Stimulated activated CD4-positive, alpha-beta T cell treated with anti-CD3 and anti-CD28 coated beads, Interleukin-4, amount 100 ng/mL, for 1 hour (primary cell): ENCODE results near the gene SLC26A11.
A peak's percentile ranks its signal among the peaks of the same experiment; 100 is the strongest.

Experiments used
- DNase-seq: peaks from one replicate; pipeline ENCODE4 v3.0.0-alpha.2; 2020

The SLC26A11 gene

DNA sequence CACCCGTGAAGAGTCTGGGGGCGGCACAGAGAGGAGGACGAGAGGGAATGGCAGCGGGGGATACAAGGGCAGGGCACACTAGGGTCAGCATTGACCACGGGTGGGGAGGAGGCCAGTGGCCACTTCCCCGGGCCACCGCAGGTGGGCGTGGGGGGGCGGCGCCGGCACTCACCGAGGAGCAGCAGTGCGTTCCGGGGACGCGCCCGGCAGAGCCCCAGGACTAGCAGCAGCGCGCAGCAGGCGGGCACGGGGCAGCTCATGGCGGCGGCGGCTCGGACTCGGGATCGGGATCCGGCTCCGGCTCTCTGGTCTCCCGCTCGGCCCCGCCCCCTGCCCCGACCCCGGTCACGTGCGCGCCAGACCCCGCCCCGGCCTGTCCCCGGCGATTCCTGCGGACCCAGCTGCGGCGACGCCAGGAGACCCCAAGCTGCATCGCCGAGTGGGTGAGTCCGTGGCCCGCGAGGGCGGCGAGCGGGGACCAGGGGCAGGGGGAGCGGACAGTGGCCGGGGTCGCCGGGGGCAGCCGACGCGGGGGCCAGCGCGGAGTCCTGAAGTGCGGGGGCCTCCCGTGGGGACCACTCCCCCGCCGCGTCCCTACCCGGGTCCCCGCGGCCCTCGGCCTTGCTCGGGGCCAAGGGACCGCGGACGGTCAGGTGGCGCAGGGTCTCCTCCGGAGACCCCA, at the start of gene SLC26A11, which contains the start of gene SGSH:
Gene SLC26A11 (plus strand): TSS at position 374 of the 682 bp plus-strand sequence. CDS start 1,134 bp downstream, outside the sequence.
Gene SGSH (minus strand): TSS at position 280 of the 682 bp plus-strand sequence. CDS start 20 bp downstream, at position 260.
- peak; percentile 67 for DNase-seq

DNA sequence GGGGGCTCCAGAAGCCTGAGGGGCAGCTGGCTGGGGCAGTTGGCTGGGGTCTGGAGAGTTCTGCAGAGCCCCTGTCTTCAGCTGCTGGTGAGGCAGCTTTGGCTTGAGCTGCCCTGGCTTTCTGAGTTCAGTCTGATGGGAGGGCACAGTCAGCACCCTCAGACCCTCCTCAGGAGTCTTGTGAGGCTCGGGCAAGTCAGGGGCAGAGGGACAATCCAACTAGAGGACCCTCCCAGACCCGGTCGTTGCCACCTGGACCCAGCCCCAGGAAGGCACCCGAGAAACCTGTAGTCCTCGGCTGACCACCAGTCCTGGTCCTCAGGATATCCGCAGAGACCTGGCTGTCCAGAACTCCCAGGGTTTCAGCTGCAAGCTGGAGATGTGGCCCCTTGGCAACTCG, 48.5 kb upstream of the SLC26A11 start:
- no peak for DNase-seq

DNA sequence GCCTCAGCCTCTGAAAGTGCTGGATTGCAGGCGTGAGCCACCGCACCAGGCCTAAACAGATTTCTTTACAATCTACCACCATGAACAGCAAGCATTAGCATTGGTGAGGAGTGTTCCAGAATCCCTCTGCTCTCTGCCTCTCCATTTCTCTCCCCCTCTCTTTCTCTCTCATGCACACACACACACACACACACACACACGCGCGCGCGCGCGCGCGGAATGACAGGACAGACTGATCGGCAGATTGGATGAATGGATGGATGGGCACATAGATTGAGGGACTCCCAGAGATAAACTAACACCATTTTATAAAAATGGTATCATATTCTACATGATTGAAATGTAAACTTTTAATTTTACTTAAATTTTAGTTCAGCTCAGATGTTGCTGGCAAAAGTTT, 47.1 kb upstream of the SLC26A11 start:
- DNase-seq, result no peak

DNA sequence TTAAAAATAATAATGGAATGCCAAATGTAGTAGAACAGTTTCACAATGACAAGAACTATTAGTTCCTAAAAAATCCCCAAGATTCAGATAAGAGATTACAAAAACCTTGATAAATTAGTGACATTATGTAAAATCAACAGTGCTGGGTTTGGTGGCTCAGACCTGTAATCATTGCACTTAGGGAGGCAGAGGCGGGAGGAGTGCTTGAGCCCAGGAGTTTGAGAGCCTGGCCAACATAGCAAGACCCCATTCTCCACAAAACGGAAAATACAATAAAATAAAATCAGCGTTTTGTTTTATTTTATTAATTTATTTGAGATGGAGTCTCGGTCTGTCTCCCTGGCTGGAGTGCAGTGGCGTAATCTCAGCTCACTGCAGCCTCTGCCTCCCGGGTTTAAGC, 46.3 kb upstream of the SLC26A11 start:
- DNase-seq, result no peak

DNA sequence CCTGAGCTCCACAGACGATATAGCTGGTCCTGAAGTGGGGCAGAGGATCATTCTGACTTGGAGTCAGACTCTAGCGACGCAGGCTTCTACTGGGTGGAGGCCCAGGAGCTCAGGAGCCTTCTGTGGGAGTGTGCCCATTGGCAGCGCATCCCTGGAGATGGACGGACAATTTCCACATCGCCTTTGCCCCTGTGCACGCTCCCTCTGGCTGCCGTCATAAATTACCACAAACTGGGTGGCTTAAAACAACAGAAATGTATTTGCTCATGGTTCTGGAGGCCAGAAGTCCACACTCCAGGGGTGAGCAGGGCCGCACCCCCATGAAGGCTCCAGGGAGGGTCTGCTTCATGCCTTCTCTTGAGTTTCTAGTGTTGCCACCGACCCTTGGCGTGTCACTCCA, 43.5 kb upstream of the SLC26A11 start:
- no peak for DNase-seq

DNA sequence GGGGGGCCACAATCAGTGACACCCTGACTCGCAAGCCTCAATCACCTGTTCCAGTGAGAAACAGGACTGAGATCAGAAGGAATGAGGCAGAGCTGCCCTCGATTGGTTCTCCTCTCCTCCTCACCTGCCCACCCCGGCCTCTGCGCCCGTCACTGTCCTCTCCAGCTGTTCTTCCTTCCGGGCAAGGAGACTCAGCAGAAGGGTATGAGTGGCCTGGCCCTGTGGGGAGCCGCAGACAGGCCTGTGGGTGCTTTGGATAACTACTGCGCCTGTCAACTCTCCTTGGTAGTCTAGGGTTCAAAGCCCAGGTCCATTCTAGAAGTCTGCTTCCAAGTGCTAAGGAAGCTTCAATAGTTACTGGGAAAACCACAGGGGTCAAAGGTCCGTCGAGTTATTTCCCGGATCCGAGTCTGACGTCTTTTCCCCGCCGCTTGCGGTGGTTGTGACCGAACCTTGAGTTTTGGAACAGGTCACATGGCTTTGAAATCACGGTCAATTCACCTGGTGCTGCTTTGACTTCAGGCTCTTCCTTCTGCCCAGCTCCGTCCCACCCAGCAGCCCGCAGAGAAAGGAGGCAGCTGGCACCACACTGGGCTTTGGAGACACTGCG, 42.1 kb upstream of the SLC26A11 start:
- no peak for DNase-seq

DNA sequence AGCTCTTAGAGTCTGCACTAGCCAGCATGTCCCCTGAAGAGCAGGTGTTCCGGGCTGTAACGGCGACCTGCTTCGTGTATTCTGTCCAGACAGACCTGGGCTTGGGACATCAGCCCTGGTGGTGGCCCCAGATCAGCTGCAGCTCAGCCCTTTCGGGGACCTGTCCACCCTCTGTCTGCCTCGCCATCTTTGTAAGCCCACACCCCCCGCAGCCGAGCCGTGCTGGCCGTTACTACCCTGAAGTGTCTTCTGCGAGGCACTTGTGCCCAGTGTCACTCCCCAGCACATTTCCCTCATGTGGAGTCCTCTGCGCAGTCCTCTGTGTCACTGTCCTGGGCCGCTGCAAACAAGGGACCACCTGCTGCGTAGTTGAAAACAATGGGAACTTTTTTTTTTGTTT, 40.0 kb upstream of the SLC26A11 start:
- DNase-seq, result no peak

DNA sequence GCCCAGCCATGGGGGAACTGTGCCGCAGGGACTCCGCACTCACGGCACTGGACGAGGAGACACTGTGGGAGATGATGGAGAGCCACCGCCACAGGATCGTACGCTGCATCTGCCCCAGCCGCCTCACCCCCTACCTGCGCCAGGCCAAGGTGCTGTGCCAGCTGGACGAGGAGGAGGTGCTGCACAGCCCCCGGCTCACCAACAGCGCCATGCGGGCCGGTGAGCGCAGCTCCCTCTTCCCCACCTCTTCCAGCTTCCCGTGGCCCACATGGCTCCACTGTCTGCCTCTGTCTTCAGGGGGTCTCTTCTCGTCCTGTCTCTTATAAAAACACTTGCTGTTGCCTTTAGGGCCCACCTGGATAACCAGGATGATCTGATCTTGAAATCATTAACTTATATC, 38.8 kb upstream of the SLC26A11 start:
- DNase-seq, result no peak

DNA sequence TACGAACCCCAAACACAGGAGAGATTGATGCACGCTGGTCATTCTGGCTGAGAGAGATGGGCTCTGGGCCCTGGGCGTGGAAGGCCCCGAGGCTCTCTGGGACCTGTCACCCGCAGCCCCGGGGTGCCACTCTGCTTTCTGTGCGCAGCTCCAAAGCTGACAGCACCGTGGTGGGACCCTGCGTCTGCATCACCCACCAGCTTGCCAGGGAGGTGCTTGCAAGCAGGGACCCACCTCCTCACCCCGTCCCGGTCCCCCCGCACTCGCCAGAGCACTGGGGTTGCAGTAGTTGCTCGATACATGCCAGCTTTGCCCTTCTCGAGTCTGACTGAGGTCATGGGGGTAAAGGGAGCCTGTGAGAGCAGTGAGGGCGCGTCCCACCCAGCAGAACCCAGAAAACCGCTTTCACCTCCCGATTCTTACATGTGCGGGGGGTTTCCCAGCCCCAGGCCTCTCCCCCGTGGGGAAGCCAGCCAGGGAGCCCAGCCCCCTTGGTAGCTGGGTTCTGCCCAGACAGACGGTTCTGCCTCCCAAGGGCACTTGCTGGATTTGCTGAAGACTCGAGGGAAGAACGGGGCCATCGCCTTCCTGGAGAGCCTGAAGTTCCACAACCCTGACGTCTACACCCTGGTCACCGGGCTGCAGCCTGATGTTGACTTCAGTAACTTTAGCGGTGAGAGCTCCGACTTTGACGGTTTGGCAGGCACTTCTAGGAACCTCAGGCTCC, 37.9 kb upstream of the SLC26A11 start:
- no peak for DNase-seq

DNA sequence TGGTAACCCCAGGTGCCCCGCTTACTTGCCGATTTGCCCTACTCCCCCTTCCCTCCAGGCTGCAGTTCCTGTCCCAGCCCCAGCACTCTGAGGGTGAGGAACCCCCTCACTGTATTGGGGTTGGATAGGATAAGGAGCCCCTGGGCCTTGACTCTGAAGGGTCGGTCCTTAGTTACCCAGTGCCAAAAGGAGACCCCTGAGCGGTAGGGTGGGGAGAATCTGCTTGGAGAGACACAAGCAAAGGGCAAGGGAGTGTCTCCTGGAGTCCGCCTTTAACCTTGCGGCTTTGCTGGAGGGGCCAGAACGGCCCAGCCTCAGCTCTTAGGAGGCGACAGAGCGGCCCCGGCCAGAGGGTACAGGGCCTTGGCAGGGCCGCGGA, 37.4 kb upstream of the SLC26A11 start:
- no peak for DNase-seq

DNA sequence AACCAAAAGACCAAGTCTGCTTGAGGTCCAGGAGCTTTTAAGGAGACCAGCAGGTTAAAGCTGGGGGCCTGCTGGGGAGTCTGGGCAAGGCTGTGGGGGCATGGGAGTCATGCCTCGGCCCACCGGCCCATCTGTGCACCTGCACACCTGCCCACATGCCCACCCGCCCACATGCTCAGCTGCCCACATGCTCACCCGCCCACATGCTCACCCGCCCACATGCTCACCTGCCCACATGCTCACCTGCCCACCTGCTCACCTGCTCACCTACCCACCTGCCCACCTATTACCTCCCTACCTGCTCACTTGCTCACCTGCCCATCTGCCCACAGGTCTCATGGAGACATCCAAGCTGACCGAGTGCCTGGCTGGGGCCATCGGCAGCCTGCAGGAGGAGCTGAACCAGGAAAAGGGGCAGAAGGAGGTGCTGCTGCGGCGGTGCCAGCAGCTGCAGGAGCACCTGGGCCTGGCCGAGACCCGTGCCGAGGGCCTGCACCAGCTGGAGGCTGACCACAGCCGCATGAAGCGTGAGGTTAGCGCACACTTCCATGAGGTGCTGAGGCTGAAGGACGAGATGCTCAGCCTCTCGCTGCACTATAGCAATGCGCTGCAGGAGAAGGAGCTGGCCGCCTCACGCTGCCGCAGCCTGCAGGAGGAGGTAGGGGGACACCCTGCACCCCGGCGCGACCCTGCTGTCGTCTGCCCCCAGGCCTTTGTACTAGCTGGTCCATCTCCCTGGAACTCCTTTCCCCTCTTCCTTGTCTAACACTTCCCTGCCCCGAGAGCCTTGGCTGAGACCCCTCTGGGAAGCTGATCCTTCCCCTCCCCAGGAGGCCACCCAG, 36.4 kb upstream of the SLC26A11 start:
- DNase-seq, result no peak

DNA sequence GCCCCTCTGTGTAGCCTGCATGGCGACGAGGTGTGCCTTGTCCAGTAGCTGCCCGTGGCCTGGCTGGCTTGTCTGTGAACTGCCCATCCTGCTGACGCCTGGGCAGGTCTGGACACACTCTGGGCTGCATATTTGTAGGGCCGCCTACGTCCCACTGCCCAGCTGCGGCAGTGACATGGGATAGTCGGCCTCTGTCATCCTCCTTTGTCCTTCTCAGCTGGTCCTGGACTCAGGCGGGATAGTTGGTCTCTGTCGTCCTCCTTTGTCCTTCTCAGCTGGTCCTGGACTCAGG, 35.9 kb upstream of the SLC26A11 start:
- DNase-seq, result no peak

DNA sequence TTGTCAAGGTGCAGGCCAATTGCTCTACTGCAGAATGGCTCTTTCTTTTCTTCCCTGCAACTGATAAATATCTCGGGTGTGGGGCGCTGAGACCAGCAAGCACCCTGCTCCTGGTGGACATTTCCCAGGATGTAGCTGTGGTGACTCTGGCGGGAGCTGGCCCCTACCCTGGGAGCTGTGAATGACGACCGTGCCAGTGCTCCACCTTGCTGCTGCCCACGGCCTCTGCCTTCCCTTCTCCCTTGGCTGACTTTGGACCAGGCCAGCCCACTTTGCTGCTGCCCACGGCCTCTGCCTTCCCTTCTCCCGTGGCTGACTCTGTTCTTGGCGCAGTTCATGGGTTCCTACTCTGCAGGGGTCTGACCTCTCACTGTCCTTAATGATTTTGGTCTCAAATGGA, 34.3 kb upstream of the SLC26A11 start:
- no peak for DNase-seq

DNA sequence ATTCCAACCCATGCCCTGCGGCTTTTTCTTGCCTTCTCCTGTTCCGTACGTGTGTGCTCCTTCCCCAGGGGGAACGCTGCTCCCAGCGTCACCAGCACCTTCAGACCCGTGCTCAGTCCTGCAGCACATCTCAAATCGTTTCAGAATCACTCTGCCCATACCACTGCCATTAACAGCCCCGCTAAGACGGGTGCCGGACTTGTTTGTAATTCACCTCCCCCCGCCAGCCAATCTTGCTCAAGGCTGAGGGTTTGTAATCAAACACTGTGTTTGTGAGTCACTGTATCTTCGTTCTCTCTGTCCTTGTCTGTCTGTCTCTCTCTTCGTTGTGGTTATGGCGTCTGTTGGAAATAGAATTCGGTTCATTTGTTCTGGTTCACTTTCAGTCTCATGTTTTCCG, 33.1 kb upstream of the SLC26A11 start:
- DNase-seq, result no peak

DNA sequence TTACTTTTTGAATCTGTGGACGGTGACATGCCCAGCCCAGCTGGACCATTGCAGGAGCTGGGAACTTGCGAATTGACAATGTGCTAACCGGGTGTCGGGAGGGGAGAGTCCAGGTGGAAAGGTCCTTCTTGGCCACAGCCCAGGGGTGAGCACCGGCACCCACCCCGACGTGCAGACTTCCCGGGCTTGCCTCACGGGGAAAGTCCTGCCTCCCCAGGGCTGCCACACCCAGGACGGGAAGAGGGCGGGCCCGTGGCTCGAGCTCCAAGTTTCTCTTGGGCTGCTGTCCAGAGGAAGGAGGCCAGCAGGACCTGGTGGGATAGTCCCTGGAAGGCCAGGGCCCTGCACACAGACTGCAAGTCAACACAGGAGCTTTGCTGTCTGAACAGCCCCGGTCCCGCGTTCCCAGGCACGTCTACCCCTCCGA, 32.7 kb upstream of the SLC26A11 start:
- no peak for DNase-seq

DNA sequence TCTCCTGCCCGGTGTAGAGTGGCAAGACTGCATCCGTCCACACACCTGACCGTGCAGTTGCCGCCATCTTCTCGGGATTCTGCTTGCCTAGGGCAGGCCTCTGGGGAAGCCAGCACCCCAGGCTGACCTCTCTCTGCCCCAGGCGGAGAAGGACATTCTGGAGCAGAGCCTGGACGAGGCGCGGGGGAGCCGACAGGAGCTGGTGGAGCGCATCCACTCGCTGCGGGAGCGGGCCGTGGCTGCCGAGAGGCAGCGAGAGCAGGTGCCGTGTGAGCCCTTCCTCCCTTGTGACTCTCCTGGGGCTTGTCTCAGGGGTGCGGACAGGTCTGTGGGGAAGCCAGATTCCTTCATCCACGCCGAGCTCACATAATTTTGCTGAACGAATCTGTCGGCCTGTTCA, 30.6 kb upstream of the SLC26A11 start:
- no peak for DNase-seq

DNA sequence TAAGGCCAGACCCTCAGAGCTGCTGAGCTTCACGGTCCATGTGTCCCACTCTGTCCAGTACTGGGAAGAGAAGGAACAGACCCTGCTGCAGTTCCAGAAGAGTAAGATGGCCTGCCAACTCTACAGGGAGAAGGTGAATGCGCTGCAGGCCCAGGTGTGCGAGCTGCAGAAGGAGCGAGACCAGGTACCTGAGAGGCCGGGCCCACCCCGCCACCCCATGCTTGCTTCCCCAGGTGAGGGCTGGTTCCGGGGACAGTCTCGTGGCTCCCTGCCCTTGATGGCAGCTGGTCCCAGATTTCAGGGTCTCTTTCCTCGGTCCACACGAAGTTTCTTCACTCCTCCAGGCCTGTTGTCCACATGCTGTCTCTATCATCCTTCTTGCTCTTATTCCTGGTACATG, 29.5 kb upstream of the SLC26A11 start:
- DNase-seq, result no peak

DNA sequence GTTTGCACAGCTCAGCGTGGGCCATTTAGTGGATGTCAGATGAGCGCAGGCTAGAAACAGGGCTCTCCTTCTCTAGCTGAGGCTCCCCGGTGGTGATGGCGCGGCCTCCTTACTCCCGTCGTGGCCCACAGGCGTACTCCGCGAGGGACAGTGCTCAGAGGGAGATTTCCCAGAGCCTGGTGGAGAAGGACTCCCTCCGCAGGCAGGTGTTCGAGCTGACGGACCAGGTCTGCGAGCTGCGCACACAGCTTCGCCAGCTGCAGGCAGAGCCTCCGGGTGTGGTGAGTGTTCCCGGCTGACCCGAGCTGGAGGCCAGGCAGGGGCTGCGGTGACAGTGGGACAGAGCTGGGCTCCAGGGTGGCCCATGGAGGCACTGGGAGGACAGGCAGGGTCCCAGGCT, 29.0 kb upstream of the SLC26A11 start:
- DNase-seq, result no peak

DNA sequence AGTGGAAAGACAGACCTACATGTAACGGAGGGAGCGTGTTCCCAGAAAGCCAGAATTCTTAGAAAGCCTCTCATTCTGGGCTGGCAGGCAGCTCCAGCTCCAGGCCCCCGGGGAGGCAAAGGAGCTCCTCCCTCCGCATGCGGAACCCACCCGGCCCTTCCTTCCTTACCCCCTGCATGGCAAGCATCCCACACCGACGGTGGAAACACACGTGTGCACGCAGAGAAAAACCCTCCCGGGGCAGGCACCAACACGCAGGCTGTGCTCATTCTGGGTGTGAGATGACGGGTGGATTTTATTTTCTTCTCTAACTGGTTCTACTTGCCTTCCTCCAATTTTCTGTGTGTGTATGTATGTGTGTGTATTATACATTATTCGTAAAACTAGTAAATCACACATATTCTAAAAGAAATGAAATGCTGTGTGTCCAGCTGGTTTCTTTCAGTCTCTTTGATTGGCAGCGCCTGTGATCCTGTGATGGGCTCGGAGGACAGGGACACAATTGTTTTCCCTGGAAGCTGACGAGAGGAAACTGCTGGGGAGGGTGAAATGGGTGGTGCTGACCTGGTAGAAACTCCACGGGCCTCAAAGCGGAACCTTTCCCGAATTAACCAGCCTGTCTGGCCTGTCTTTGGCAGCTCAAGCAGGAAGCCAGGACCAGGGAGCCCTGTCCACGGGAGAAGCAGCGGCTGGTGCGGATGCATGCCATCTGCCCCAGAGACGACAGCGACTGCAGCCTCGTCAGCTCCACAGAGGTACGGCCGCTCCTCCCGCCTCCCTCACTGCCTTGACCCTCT, 28.2 kb upstream of the SLC26A11 start:
- no peak for DNase-seq

DNA sequence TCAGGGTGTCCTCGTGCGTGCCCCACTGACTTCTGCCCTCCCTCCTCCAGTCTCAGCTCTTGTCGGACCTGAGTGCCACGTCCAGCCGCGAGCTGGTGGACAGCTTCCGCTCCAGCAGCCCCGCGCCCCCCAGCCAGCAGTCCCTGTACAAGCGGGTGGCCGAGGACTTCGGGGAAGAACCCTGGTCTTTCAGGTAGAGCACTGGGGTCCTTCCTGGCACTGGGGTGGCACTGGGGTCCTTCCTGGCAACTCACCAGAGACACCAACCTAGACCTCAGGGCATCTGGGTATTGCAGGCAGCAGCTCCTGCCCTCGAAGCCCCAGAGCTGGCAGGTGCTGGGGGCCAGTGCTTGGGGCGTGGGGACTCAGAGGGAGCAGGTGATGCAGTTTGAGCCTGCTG, 25.1 kb upstream of the SLC26A11 start:
- no peak for DNase-seq

DNA sequence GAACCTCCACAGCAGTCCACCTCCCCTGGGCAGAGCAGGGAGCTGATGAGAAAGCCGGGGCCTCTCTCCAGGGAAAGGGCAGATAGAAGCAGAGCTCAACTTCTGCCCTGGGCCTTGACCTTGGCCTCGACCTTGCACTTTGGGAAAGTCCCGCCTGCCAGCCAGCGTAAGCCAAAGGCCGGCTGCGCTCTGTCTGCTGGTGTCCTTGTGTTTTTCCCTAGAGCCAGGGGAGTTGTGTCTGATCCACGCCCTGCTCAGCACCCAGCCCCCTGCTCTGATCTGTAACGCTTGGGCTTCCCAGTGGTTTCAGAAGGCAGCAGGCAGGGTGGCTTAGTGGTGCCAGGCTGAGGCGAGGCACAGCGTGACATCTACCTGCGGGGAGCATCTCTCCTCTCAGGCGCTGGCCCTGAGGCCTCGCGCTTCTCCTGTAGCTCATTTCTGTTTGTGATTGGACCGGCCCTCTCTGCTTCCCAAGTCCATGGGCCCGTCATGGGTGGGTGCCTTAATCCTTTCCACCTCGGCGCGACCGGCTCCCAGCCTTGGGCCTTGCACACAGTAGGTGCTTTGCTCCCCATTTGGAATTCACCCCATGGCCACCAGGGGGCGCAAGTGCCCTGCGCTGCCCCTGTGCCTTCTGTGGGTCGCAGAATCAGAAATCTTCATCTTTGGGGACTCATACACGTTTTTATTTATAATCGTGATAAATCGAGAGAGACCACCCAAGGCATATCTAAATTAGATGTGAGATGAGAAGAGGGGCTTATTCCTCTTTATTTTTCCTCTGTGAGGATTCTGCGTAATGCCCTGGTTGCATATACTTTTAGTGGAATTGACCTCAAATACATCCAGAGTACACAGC, 24.3 kb upstream of the SLC26A11 start:
- DNase-seq, result peak; percentile 59

DNA sequence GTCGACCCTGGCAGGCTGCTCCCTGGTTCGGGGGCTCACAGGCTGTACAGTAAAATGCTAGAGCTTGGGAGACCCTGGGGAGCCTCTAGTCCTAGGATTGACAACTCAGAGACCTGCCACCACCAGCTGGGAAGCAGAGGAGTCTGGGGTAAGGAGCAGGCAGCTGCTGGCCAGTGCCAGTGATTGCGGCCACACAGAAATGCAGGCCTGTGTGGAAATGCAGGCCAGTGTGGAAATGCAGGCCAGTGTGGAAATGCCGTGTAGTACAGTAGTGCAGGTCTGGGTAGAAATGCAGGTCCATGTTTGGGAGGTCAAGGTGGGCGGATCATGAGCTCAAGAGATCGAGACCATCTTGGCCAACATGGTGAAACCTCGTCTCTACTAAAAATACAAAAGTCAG, 23.6 kb upstream of the SLC26A11 start:
- no peak for DNase-seq
